ENCODE results near the gene PTCHD1. TPM values are rescaled to one million over a fixed set of nuclear protein-coding genes. Genes with fewer than 3 reads are reported as not detected.

Gene PTCHD1
- total RNA-seq, 2 experiments from 2014 or later, result not detected

GRCh38 chrX:23366914-23367313 lies 32.3 kb downstream of the PTCHD1 start:
- DNase-seq, result no peak
- Mint-ChIP-seq H3K27ac (no peak overlapping the region), H3K9me3 (ENCODE audit: insufficient read depth) (no peaks in the 10 kb centered on the region), H3K4me1 (ENCODE audit: low read depth) (no peaks in the 10 kb centered on the region), H3K4me3 (no peak overlapping the region), H3K27me3 (ENCODE audit: low read depth) (peaks cover 3% of the 10 kb centered on the region), H3K36me3 (ENCODE audit: low read depth) (no peaks in the 10 kb centered on the region)
- ChIA-PET POLR2A (no interaction called here), CTCF (no interaction called here)
- ATAC-seq, result no peak

DNA sequence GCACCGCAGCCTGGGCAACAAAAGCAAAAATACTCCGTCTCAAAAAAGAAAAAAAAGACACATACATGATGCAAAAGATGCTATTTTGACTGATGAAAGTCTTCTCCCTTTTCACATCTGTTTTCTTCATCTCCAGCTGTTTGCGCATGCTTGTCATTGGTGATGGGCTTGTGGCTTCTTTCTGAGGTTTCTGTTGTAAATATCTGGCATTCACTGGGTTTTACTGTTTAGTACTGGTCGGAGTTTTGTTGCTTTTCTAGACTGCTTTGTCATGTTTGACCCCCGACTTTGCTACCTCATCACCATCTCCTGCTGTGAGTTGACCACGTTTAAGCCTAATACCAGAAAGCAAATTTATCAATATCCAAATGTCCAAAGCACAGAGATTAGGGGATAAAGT lies 34.4 kb downstream of the PTCHD1 start:
- ATAC-seq, result no peak
- POLR2A ChIA-PET, result no interaction called here
- H3K4me3 Mint-ChIP-seq, result no peak overlapping the region

GRCh38 chrX:23372220-23372902 lies 37.7 kb downstream of the PTCHD1 start:
- Mint-ChIP-seq H3K9me3 (ENCODE audit: insufficient read depth) (no peaks in the 10 kb centered on the region), H3K27ac (no peak overlapping the region), H3K4me3 (no peak overlapping the region), H3K27me3 (ENCODE audit: low read depth) (peaks cover 3% of the 10 kb centered on the region), H3K4me1 (ENCODE audit: low read depth) (no peaks in the 10 kb centered on the region), H3K36me3 (ENCODE audit: low read depth) (no peaks in the 10 kb centered on the region)
- no peak for ATAC-seq
- DNase-seq, result no peak
- ChIA-PET POLR2A (no interaction called here), CTCF (no interaction called here)

More for the DNA sequence above, 34.4 kb downstream of the PTCHD1 start:
- H3K27me3 Mint-ChIP-seq (ENCODE audit: low read depth), result peaks cover 3% of the 10 kb centered on the region
- no peaks in the 10 kb centered on the region for H3K9me3 Mint-ChIP-seq (ENCODE audit: insufficient read depth)
- no peaks in the 10 kb centered on the region for H3K4me1 Mint-ChIP-seq (ENCODE audit: low read depth)
- CTCF ChIA-PET, result no interaction called here
- no peak overlapping the region for H3K27ac Mint-ChIP-seq
- no peaks in the 10 kb centered on the region for H3K36me3 Mint-ChIP-seq (ENCODE audit: low read depth)
- DNase-seq, result no peak

DNA sequence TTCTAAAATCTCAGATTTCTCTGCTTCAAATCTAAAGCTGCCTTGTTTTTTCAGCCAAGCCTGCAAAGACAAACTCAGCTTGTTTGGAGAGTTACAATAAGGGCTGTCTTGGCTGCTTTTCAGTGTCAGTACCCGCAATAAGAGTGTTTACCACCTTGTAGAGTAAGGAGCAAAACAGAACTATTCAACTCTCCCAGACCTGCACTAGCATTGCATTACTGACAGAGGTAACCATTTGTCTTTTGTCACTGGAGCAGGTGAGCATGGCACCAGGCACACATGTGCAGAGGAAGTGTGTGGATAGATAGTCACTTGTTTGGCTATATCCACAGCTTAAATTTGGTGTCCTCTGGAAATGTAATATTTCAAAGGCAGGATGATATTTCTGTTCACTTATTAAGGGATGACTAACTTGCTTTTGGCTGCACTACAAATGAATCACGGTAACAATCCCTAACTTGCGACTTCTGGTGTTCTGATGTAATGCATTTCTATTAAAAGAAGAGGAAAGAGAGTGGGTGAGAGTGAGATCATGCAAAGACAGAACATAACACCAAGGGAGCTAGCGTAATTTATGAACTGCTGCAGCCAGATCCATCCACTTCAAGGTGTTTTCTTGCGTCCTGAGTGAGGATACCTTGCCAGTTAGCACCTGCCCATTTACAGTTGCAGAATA lies 38.6 kb downstream of the PTCHD1 start:
- Mint-ChIP-seq H3K4me3 (no peak overlapping the region), H3K9me3 (ENCODE audit: insufficient read depth) (no peaks in the 10 kb centered on the region), H3K4me1 (ENCODE audit: low read depth) (no peaks in the 10 kb centered on the region), H3K36me3 (ENCODE audit: low read depth) (no peaks in the 10 kb centered on the region), H3K27ac (no peak overlapping the region), H3K27me3 (ENCODE audit: low read depth) (peaks cover 3% of the 10 kb centered on the region)
- no peak for ATAC-seq
- ChIA-PET CTCF (no interaction called here), POLR2A (no interaction called here)
- no peak for DNase-seq

DNA sequence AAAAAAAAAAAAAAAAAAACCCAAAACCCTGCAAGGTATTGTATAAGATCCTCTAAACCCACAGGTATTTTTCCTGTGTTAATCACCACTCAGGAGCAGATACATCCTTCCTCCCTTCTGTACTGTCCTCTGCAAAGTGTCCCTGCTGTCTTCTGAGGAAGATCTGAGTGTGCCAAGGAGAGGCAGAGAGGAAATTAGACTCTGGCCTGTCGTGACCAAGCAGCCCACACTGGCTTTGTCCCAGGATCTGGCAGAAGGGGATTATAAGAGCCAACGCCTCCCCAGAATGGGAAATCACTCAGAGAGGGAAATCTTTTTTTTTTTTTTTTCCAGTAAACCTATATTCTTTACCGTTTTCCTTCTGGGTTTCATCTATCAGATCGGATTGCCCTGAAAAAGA lies 39.6 kb downstream of the PTCHD1 start:
- Mint-ChIP-seq H3K27ac (no peak overlapping the region), H3K9me3 (ENCODE audit: insufficient read depth) (no peaks in the 10 kb centered on the region), H3K36me3 (ENCODE audit: low read depth) (no peaks in the 10 kb centered on the region), H3K4me3 (no peak overlapping the region), H3K4me1 (ENCODE audit: low read depth) (no peaks in the 10 kb centered on the region), H3K27me3 (ENCODE audit: low read depth) (no peaks in the 10 kb centered on the region)
- CTCF ChIA-PET, result no interaction called here
- DNase-seq (no peak), ATAC-seq (no peak)
- POLR2A ChIA-PET, result interaction anchor here (0.6 kb wide), 1 partner anchor 67 kb away, joined by 3 read pairs; no protein-coding TSS in a partner anchor

DNA sequence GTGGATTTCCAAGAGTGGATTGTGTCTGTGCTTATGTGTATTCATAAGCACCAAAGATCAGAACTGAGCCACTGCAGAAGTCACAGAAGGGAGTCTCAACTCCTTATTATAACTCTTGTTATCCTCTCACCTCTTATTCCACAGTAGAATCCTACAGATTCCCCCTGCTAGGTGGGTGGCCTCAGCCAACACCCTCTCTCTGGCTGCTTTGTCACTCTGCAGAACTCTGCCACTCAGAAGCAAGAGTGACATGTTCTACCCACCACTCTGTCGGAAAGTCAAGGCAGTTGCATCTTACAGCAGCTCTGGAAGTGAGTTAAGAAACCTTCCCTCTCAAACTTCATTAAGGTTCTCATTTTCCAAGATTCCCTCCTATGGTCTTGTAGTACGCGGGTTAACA lies 41.9 kb downstream of the PTCHD1 start:
- Mint-ChIP-seq H3K9me3 (ENCODE audit: insufficient read depth) (no peaks in the 10 kb centered on the region), H3K4me3 (no peak overlapping the region), H3K4me1 (ENCODE audit: low read depth) (no peaks in the 10 kb centered on the region), H3K36me3 (ENCODE audit: low read depth) (no peaks in the 10 kb centered on the region), H3K27me3 (ENCODE audit: low read depth) (no peaks in the 10 kb centered on the region), H3K27ac (no peak overlapping the region)
- ChIA-PET POLR2A (no interaction called here), CTCF (no interaction called here)
- DNase-seq, result no peak
- ATAC-seq, result no peak

- Mint-ChIP-seq H3K36me3 (ENCODE audit: low read depth) (no peaks in the 10 kb centered on the region), H3K27me3 (ENCODE audit: low read depth) (peaks cover 10% of the 10 kb centered on the region), H3K27ac (no peak overlapping the region), H3K4me1 (ENCODE audit: low read depth) (no peaks in the 10 kb centered on the region), H3K9me3 (ENCODE audit: insufficient read depth) (no peaks in the 10 kb centered on the region), H3K4me3 (no peak overlapping the region)
- ChIA-PET CTCF (no interaction called here), POLR2A (no interaction called here)
- DNase-seq (no peak), ATAC-seq (no peak)
Measured at GRCh38 chrX:23380581-23380980, 45.9 kb downstream of the PTCHD1 start.

DNA sequence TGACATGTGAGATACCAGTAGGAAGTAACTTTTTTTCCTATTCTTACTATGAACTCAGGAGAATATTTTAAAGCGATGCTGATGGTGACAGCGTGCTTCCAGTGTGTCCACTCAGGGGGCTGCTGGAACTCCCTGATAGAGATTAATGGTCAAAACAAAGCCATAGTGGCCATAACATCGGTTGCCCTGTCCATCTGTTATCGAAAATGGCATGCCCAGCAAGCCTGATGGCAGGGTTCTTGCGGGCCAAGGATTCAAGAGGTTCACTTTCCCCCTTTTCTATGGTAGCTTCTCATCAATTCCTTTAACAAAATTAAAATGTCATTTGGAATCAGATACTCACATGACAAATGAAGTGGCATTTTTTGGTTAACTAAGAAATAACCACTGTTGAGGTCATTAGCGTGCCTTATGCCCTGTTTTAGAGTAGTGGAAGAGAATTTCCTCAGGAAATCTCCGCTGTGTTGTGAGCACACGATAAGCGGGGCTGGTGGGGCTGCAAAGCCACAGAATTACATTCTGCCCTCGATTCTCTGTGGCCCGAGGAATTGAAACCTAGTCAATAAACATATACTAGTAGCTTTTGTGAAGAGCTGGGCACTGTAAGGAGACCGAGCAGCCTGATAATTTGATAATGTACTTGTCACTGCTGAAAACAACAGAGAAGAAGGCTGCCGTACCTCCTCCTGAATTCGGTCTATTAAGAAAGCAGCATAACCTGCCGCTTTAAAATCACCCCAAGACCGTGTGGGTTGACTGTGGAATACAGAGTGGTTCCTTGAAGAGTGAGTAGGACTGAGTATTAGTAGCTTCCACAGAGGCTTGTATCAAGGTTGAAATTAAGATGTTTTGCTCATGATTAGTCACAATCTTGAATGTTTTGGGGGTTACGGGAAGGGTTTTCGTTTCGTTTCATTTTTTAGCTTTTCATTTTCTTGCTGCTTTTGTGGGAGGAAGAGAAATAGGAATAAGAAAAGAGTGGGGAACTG lies 46.7 kb downstream of the PTCHD1 start:
- no peak for ATAC-seq
- ChIA-PET CTCF (no interaction called here), POLR2A (no interaction called here)
- Mint-ChIP-seq H3K9me3 (ENCODE audit: insufficient read depth) (no peaks in the 10 kb centered on the region), H3K4me3 (peak overlapping the region; percentile 46), H3K36me3 (ENCODE audit: low read depth) (no peaks in the 10 kb centered on the region), H3K27me3 (ENCODE audit: low read depth) (peaks cover 10% of the 10 kb centered on the region), H3K4me1 (ENCODE audit: low read depth) (no peaks in the 10 kb centered on the region), H3K27ac (no peak overlapping the region)
- DNase-seq, result no peak

DNA sequence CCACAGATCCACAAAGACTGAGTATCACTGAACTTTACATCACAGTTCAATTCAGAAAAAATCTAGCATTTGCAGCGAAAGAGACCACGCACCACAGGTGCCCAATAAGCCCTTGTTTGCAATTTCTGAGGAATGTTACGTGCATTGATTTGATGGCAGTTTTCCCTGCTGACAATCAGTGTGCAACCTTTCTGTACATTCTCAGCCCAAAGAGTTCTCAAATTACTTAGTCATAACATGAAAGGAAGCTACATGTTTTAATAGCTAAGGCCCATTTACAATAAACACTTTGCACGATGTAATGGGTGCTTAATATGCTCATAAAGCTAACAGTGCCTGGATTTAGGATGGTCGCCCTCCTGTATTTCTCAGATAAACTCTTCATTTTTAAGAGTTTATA lies 47.9 kb downstream of the PTCHD1 start:
- no peak for DNase-seq
- Mint-ChIP-seq H3K4me1 (ENCODE audit: low read depth) (no peaks in the 10 kb centered on the region), H3K27ac (no peak overlapping the region), H3K36me3 (ENCODE audit: low read depth) (no peaks in the 10 kb centered on the region), H3K9me3 (ENCODE audit: insufficient read depth) (no peaks in the 10 kb centered on the region), H3K4me3 (no peak overlapping the region), H3K27me3 (ENCODE audit: low read depth) (peaks cover 10% of the 10 kb centered on the region)
- POLR2A ChIA-PET, result no interaction called here
- ATAC-seq, result no peak
- CTCF ChIA-PET, result no interaction called here

GRCh38 chrX:23383411-23383810 lies 48.8 kb downstream of the PTCHD1 start:
- Mint-ChIP-seq H3K27me3 (ENCODE audit: low read depth) (peaks cover 10% of the 10 kb centered on the region), H3K27ac (no peak overlapping the region), H3K4me3 (no peak overlapping the region), H3K9me3 (ENCODE audit: insufficient read depth) (no peaks in the 10 kb centered on the region), H3K36me3 (ENCODE audit: low read depth) (no peaks in the 10 kb centered on the region), H3K4me1 (ENCODE audit: low read depth) (no peaks in the 10 kb centered on the region)
- CTCF ChIA-PET, result no interaction called here
- no peak for DNase-seq
- no peak for ATAC-seq
- POLR2A ChIA-PET, result no interaction called here

DNA sequence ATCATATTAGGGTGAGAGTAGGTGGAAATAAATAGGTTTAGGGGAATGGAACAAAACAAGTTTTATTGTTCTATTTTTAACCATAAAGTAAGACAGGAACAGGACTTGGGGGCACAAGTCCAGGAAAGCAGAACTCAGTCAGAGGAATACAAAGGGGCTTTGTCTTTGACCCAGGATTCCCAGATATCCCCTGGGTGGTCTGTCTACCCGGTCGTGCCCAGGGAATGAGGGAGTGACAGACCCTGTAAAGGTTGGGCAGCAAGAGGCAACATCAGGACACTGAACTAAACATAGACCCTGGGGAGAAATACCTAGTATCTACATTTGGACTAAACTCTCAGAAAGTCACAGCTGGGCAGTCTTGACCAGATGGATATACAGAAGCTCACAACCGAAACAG lies 50.6 kb downstream of the PTCHD1 start:
- no peak overlapping the region for H3K27ac Mint-ChIP-seq
- ATAC-seq, result no peak
- CTCF ChIA-PET, result no interaction called here
- DNase-seq, result no peak
- H3K9me3 Mint-ChIP-seq (ENCODE audit: insufficient read depth), result no peaks in the 10 kb centered on the region
- H3K27me3 Mint-ChIP-seq (ENCODE audit: low read depth), result peaks cover 10% of the 10 kb centered on the region
- no peak overlapping the region for H3K4me3 Mint-ChIP-seq
- no peaks in the 10 kb centered on the region for H3K36me3 Mint-ChIP-seq (ENCODE audit: low read depth)
- H3K4me1 Mint-ChIP-seq (ENCODE audit: low read depth), result no peaks in the 10 kb centered on the region
- POLR2A ChIA-PET, result no interaction called here

GRCh38 chrX:23386260-23386659 lies 51.6 kb downstream of the PTCHD1 start:
- Mint-ChIP-seq H3K27ac (no peak overlapping the region), H3K36me3 (ENCODE audit: low read depth) (no peaks in the 10 kb centered on the region), H3K27me3 (ENCODE audit: low read depth) (peaks cover 10% of the 10 kb centered on the region), H3K4me1 (ENCODE audit: low read depth) (no peaks in the 10 kb centered on the region), H3K4me3 (no peak overlapping the region), H3K9me3 (ENCODE audit: insufficient read depth) (no peaks in the 10 kb centered on the region)
- DNase-seq (no peak), ATAC-seq (no peak)
- CTCF ChIA-PET, result no interaction called here
- POLR2A ChIA-PET, result no interaction called here

All from activated CD8-positive, alpha-beta T cell treated with anti-CD3 and anti-CD28 coated beads, Interleukin-2, amount 10 ng/mL, durations not matched to agents 7 days and 5 days (primary cell).